GM21723 (cell line): ENCODE results near the gene GRM2.

Experiments used
- ATAC-seq: cut with Tn5 transposase; IDR thresholded peaks from one replicate; pipeline ENCODE4 v1.9.1; 2021; ENCODE audit warnings: mild to moderate bottlenecking, moderate library complexity; ENCODE audit not compliant: unreplicated experiment

Gene GRM2

GRCh38 chr3:51706788-51707731 lies at the start of gene GRM2:
Gene GRM2 (plus strand): TSS chr3:51707068. CDS start chr3:51708984, 1,916 bp downstream.
- no peak for ATAC-seq

GRCh38 chr3:51657234-51657633 lies 49.6 kb upstream of the GRM2 start:
- ATAC-seq: no peak

- ATAC-seq: no peak
Observed at GRCh38 chr3:51659942-51660341, 46.9 kb upstream of the GRM2 start.

GRCh38 chr3:51662456-51662855 lies 44.4 kb upstream of the GRM2 start:
- no peak for ATAC-seq

DNA sequence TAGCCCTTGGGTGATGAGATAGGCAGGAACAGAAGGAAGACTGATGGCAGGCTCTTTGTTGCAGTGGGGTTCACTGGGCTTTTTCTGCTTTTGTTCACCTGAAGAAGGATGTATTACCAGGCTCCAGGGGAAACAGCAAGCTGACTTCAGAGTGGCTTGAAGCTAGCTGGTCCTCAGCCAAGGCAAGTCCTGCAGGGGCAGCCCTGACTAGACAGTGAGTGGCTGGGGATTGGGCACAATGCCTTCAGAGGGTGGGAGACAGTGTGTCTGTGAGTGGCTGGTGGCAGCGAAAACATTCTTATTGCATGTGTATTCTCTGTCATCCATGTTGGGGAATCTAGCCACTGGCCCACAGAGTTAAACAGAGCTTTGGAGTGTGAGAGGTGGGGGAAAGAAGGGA lies 38.1 kb upstream of the GRM2 start:
- no peak for ATAC-seq

DNA sequence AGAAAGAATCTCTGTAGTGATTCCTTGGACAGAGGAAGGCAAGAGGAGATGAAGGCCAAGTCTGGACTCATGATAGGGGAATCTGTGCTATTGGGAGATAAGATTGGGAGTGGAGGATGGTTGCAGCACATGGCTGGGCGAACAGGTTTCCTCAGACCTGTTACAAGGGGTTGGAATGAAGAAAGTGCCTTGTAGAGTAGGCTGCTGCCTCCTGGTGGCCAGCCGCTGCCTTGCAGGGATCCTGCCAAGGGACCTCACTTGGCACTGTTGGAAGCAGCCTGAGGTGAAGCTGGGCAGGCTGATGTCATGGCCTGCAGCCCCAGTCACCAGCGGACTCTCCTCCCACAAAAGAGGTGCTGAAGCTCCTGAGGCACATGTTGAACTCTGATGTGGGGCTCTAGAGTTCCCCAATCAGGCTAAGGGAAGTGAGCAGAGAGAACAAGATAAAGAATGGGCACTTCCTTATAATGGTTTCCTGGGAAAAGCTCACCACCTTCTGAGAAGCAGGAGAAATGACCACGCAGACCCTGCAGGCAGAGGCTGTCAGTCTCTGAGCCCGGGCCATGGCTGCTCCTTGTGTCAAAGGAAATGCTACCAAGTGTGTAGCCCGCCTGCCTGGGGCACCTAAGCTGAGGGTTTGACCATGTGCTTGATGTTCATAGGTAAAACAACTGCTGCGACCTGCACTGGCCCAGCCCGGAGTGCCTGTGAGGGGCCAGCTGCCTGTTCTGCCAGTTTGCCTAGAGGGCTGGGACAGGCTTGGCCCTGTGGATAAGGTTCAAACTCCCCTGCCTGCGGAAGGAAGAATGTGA lies 37.4 kb upstream of the GRM2 start:
- peak; percentile 22 for ATAC-seq

DNA sequence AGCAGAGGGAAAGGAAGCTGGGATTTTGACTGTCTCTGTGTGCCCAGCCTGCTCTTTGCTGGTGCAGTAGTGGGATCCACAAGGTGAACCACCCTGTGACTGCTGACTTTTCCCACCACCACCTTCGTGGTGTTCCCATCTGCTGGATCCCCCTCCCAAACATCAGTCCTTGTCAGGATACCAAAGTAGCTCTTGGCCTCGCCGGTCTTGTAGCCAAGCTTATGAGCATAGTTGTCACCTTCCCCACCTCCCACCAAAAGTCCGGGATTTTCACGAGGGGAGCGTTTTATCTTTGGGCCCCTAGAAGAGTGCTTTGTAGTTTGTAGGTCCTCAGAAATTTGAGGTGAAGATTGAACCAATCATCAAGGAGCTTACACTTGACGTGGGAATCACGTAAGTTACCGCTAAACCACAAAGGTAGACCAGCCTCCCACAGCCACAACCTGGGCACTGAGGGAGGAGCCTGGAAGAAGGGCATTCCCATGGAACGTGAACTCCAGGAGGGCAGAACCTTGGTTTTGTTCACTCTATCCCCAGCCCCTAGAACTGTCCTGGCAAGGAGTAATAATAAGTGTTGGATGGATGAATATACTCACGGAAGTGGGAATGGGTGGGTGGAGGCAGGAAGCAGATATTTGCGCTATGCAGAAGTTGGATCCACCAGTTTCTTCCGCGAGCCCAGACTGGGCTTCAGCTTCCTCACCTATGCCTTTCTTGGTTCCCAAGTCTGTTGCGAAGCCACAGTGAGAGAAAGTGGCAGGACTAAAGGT lies 36.6 kb upstream of the GRM2 start:
- ATAC-seq: no peak

GRCh38 chr3:51670823-51671733 lies 35.8 kb upstream of the GRM2 start, which contains the start of gene TEX264:
Gene TEX264 (plus strand): TSS chr3:51671252. CDS start chr3:51674305, 3,053 bp downstream.
- ATAC-seq: peak; percentile 72

DNA sequence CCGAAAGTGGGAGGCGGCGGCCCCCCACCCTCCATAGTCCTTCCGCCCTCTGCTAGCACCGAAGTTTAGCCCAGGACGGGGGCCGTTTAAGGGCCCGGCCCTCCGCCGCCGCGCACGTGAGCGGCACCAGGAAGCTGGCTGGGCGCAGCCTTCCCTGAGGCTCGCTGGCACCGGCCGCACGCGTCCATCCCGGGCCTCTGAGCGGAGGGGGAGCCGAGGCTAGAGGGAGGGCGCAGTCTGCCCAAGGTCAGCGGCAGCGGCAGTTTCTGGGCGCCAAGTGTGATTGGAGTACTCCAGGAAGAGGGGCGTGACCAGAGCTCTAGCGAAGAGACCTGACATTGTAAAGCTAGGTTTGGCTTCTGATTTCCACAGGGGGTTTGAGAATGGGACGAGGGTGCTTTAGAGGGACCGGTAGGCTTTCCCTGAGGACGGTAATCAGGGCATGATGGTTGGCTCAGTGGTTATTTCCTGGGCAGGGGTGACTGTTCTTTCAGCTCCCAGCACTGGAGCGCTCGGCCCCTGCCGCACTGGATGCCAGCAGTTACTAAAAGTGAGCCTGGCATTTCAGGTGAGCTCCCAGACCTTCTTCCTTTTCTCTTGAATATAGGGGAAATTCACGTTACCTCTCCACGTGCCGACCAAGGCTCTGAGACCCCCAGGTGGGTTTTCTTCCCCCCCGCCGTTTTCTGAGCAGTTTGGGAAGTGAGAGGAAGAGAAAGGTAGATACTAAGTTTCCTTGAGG lies 35.0 kb upstream of the GRM2 start:
- peak; percentile 56 for ATAC-seq

- no peak for ATAC-seq
Observed at GRCh38 chr3:51673181-51673801, 33.6 kb upstream of the GRM2 start.

GRCh38 chr3:51673802-51674654 lies 32.8 kb upstream of the GRM2 start:
- no peak for ATAC-seq

DNA sequence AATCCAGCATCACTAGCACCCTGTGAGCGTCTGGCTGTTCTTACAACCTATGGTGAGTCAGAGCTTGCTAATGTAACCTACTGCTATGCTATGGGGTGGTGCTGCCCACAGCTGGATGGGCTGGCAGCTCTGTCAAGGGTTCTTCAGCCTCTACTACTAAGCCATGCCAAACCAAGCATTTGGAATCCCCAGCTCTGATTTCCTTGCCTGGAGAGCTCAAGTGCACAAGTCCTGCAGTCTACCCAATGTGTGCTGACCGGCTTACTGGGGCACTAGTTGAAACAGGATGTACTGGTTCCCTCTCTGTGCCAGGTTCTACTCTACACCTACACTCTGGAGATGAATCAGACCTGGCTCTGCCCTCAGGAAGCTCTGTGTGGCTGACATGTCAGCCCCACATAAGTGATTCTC lies 31.7 kb upstream of the GRM2 start:
- no peak for ATAC-seq

GRCh38 chr3:51676102-51676640 lies 30.7 kb upstream of the GRM2 start:
- no peak for ATAC-seq

DNA sequence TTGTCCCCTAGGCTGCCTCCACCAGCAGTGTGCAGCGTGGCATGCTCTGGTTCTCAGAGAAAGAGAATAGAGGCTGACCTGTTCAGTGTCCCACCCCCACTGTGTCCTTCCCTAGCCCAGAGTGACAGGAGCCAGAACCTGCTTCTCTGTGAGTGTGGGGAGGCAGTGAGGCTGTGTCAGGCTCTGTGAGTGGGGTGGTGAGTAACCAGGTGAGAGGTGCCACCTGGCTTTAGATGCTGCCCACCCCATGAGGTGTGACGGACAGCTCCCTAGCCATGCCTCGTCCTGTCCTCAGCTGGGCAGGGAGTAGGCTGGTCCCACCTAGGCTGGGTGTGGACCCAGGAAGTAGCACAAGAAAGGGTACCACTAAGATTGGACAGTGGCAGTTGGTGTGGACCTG lies 29.5 kb upstream of the GRM2 start:
- ATAC-seq: no peak

DNA sequence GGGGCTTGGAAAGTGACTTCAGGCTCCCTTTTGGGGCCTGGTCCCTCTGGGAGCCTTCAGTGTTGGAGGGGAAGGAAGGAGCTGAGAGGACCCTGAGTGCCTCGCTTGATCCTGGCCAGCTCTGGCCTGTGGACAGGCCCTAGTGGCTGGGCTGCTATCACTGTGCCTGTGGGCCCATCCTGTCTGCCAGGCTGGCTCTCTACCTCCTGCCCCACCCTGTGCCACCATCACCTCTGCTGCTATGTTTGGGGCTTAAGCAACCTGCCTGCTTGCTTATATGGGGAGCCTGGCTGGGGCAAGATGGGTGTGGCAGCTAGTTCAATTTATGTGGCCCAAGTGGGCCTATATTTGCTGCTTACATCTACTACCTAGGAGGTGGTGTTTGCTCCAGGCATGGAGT lies 28.7 kb upstream of the GRM2 start:
- no peak for ATAC-seq

- no peak for ATAC-seq
Observed at GRCh38 chr3:51678641-51679040, 28.2 kb upstream of the GRM2 start.

GRCh38 chr3:51679318-51679717 lies 27.6 kb upstream of the GRM2 start:
- ATAC-seq: no peak

DNA sequence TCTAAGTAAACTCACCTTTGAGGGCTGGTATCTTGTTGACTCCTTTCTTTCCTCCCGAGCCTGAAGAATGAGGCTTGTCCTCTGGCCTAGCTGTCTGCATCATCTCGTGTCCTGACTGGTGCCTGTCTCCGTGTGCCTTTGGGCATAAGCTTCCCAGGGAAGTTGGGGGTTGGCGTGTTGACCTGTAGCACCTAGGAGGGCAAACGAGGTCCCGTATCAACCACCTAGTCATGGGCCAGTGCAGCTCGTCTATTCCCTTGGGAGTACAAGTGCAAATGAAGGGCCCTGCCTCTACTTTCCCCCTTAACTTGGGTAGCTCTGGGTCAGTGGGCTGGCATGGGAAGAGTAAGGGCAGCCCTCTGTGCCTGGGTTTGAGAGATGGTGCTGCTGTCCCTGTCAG lies 27.1 kb upstream of the GRM2 start:
- ATAC-seq: no peak
